H1 (cell line): Measurements from ENCODE around the gene TEX54. TPM values are rescaled to one million over a fixed set of nuclear protein-coding genes. Genes with fewer than 3 reads are reported as not detected.

ENCODE experiments used
- CTCF ChIA-PET: fragments of 300-600 bp; sonication (Branson Sonifier 250); formaldehyde crosslinking; loops from one replicate; lab custom pipeline; 2021; ENCODE audit not compliant: partially characterized antibody; lab: Charles Lee
- POLR2A ChIA-PET: fragments of 300-600 bp; sonication (Branson Sonifier 250); formaldehyde crosslinking; loops from one replicate; lab custom pipeline; 2021; ENCODE audit warnings: inconsistent platforms; ENCODE audit not compliant: partially characterized antibody; lab: Charles Lee
- DNase-seq, 2 experiments: peaks; one replicate each; pipeline versions ENCODE4 v3.0.0 to v3.0.0-alpha.2; 2010 to 2022; ENCODE audit warnings: low spot score in 2 of 2, low read depth in 1 of 2, mixed read lengths in 1 of 2
- FAIRE-seq: peaks from 2 replicates; lab custom pipeline; 2011; peaks lifted over from hg19 to GRCh38; lab: Jason Lieb, UNC
- H2AFZ ChIP-seq: 2 replicates; pipeline ENCODE4 v1.8.1; 2012; ENCODE audit warnings: low read length, inconsistent platforms
- H2AK5ac ChIP-seq: 2 replicates; pipeline ENCODE4 v1.6.1; 2013; ENCODE audit warnings: low read depth, low read length
- H2BK120ac ChIP-seq: replicated peaks from 2 replicates; pipeline ENCODE3; 2013; ENCODE audit warnings: low read depth, low read length, inconsistent platforms
- H2BK12ac ChIP-seq: 2 replicates; pipeline ENCODE4 v1.6.1; 2013; ENCODE audit warnings: low read depth, low read length
- H2BK15ac ChIP-seq: 2 replicates; pipeline ENCODE4 v1.6.1; 2013; ENCODE audit warnings: low read length
- H2BK20ac ChIP-seq: 2 replicates; pipeline ENCODE4 v1.6.1; 2013; ENCODE audit warnings: low read length
- H2BK5ac ChIP-seq: 2 replicates; pipeline ENCODE4 v1.6.1; 2013; ENCODE audit warnings: low read depth, low read length
- H3K14ac ChIP-seq: 2 replicates; pipeline ENCODE4 v1.6.1; 2013; ENCODE audit warnings: inconsistent platforms; ENCODE audit not compliant: insufficient read length
- H3K18ac ChIP-seq: 2 replicates; pipeline ENCODE4 v1.6.1; 2013; ENCODE audit warnings: low read length; ENCODE audit errors: extremely low read depth
- H3K23ac ChIP-seq: 2 replicates; pipeline ENCODE4 v1.6.1; 2013; ENCODE audit warnings: inconsistent platforms; ENCODE audit not compliant: insufficient read length
- H3K23me2 ChIP-seq: 2 replicates; pipeline ENCODE4 v1.6.1; 2013; ENCODE audit warnings: low read depth, low read length
- H3K27ac ChIP-seq: 2 replicates; pipeline ENCODE4 v1.6.1; 2011; ENCODE audit warnings: low read depth, low read length, inconsistent platforms
- H3K27me3 ChIP-seq, 4 experiments: replicated peaks in 1 of 4; 1 replicate in 1 of 4; 2 replicates in 3 of 4; pipeline versions ENCODE4 v1.6.1 to v1.8.1; 2011 to 2013; ENCODE audit warnings: low read length in 3 of 4, mild to moderate bottlenecking in 3 of 4, inconsistent platforms in 2 of 4, mixed read lengths in 2 of 4, moderate library complexity in 1 of 4; ENCODE audit not compliant: control insufficient read depth in 3 of 4, insufficient read depth in 3 of 4; ENCODE audit errors: extremely low read depth in 1 of 4
- H3K36me3 ChIP-seq, 4 experiments: 2 replicates each; pipeline versions ENCODE4 v1.6.1 to v1.8.1; 2011 to 2013; ENCODE audit warnings: mild to moderate bottlenecking in 4 of 4, low read length in 3 of 4, moderate library complexity in 2 of 4, control low read depth in 1 of 4, inconsistent platforms in 1 of 4; ENCODE audit not compliant: insufficient read depth in 4 of 4, control insufficient read depth in 2 of 4
- H3K4ac ChIP-seq: replicated peaks from 2 replicates; pipeline ENCODE3; 2013; ENCODE audit warnings: low read length, low read depth, mixed read lengths, inconsistent platforms; ENCODE audit not compliant: insufficient read length
- H3K4me1 ChIP-seq, 4 experiments: replicated peaks in 1 of 4; 1 replicate in 1 of 4; 2 replicates in 3 of 4; pipeline versions ENCODE4 v1.6.1 to v1.8.1; 2011 to 2013; ENCODE audit warnings: low read length in 3 of 4, inconsistent platforms in 2 of 4, mixed read lengths in 1 of 4; ENCODE audit not compliant: insufficient read depth in 4 of 4, control insufficient read depth in 3 of 4
- H3K4me2 ChIP-seq, 2 experiments: 2 replicates each; pipeline versions ENCODE4 v1.6.1 to v1.8.1; 2011 to 2013; ENCODE audit warnings: low read depth in 2 of 2, low read length in 2 of 2, control low read depth in 1 of 2, inconsistent platforms in 1 of 2, mild to moderate bottlenecking in 1 of 2; ENCODE audit not compliant: insufficient read depth in 1 of 2
- H3K4me3 ChIP-seq, 4 experiments: fragments of 200-600, 300-600 bp in 1 of 4; sonication (generic), shearing (Covaris generic), sonication (Bioruptor Twin) in 1 of 4; 2 replicates each; pipeline versions ENCODE4 v1.5.1 to v1.8.1; 2011 to 2016; ENCODE audit warnings: low read length in 4 of 4, low read depth in 3 of 4, control low read depth in 2 of 4, inconsistent platforms in 2 of 4, mild to moderate bottlenecking in 2 of 4, mixed read lengths in 1 of 4, moderate library complexity in 1 of 4; ENCODE audit not compliant: insufficient read depth in 2 of 4; ENCODE audit errors: extremely low read depth in 1 of 4
- H3K56ac ChIP-seq: replicated peaks from 2 replicates; pipeline ENCODE3; 2013; ENCODE audit warnings: low read depth, mild to moderate bottlenecking, mixed read lengths, low read length, inconsistent platforms; ENCODE audit not compliant: insufficient read length
- H3K79me1 ChIP-seq: 2 replicates; pipeline ENCODE4 v1.6.1; 2013; ENCODE audit warnings: low read depth, low read length, control low read depth
- H3K79me2 ChIP-seq, 2 experiments: 2 replicates each; pipeline versions ENCODE4 v1.6.1 to v1.8.1; 2012 to 2013; ENCODE audit warnings: low read length in 2 of 2, mild to moderate bottlenecking in 2 of 2, inconsistent platforms in 1 of 2; ENCODE audit not compliant: insufficient read depth in 2 of 2, control insufficient read depth in 1 of 2
- H3K9ac ChIP-seq, 4 experiments: replicated peaks in 1 of 4; 1 replicate in 1 of 4; 2 replicates in 3 of 4; pipeline versions ENCODE4 v1.6.1 to v1.8.1; 2011 to 2013; ENCODE audit warnings: low read depth in 3 of 4, low read length in 3 of 4, control low read depth in 2 of 4, mild to moderate bottlenecking in 2 of 4, moderate library complexity in 2 of 4, inconsistent platforms in 1 of 4; ENCODE audit errors: extremely low read depth in 1 of 4
- H3K9me3 ChIP-seq, 2 experiments: 2 replicates each; pipeline versions ENCODE4 v1.6.1 to v1.8.1; 2012 to 2013; ENCODE audit warnings: mild to moderate bottlenecking in 2 of 2, moderate library complexity in 2 of 2, control low read depth in 1 of 2, inconsistent platforms in 1 of 2, low read depth in 1 of 2, low read length in 1 of 2, mixed read lengths in 1 of 2; ENCODE audit not compliant: insufficient read depth in 2 of 2
- H4K20me1 ChIP-seq, 2 experiments: replicated peaks in 1 of 2; 2 replicates each; pipeline versions ENCODE3 to v1.8.1; 2011 to 2013; ENCODE audit warnings: inconsistent platforms in 2 of 2, low read length in 2 of 2, mild to moderate bottlenecking in 1 of 2; ENCODE audit not compliant: insufficient read depth in 2 of 2, control insufficient read depth in 1 of 2
- H4K5ac ChIP-seq: 2 replicates; pipeline ENCODE4 v1.6.1; 2013; ENCODE audit warnings: low read length, low read depth, mixed read lengths, inconsistent platforms; ENCODE audit not compliant: insufficient read length
- H4K8ac ChIP-seq: 2 replicates; pipeline ENCODE4 v1.8.0; 2013; ENCODE audit warnings: mild to moderate bottlenecking, moderate library complexity, low read length, inconsistent platforms; ENCODE audit not compliant: insufficient read depth; ENCODE audit errors: extremely low read depth
- H4K91ac ChIP-seq: replicated peaks from 2 replicates; pipeline ENCODE3; 2013; ENCODE audit warnings: low read length, mixed read lengths, inconsistent platforms; ENCODE audit not compliant: insufficient read length
- BCL11A ChIP-seq, 2 experiments: IDR thresholded peaks; one replicate each; pipeline ENCODE4 v1.6.1; 2011; ENCODE audit warnings: low read depth in 2 of 2, low read length in 2 of 2, mild to moderate bottlenecking in 2 of 2
- CEBPB ChIP-seq: IDR thresholded peaks from 2 replicates; pipeline ENCODE4 v1.6.1; 2012; ENCODE audit warnings: low read depth, low read length
- MAFK ChIP-seq: IDR thresholded peaks from 2 replicates; pipeline ENCODE4 v1.6.1; 2012; ENCODE audit warnings: low read depth, mild to moderate bottlenecking, improper control_type of control experiment, low read length
- MAX ChIP-seq: IDR thresholded peaks from 2 replicates; pipeline ENCODE4 v1.6.1; 2012; ENCODE audit warnings: inconsistent platforms
- NANOG ChIP-seq: IDR thresholded peaks from 2 replicates; pipeline ENCODE4 v1.6.1; 2011; ENCODE audit warnings: low read length, low read depth, mild to moderate bottlenecking, inconsistent platforms; ENCODE audit not compliant: insufficient read depth, poor library complexity, severe bottlenecking
- RBBP5 ChIP-seq: IDR thresholded peaks from 2 replicates; pipeline ENCODE4 v1.7.1; 2012; ENCODE audit warnings: low read depth, mild to moderate bottlenecking, inconsistent platforms, low read length, moderate library complexity, borderline replicate concordance
- whole genome bisulfite sequencing, 2 experiments: shearing (Covaris generic) in 1 of 2; methylation state at CpG; one replicate each; pipeline versions ENCODE4 v1.1.6 to v1.1.7; 2013 to 2015; ENCODE audit warnings: low lambda C conversion rate in 2 of 2, mixed read lengths in 2 of 2, inconsistent platforms in 1 of 2, low coverage in 1 of 2, missing lambda C conversion rate in 1 of 2; ENCODE audit not compliant: insufficient replicate concordance in 2 of 2, insufficient coverage in 1 of 2, insufficient read length in 1 of 2; ENCODE audit errors: extremely low coverage in 1 of 2, missing lambda C conversion rate in 1 of 2; 5-methylcytosine and 5-hydroxymethylcytosine counted together
- polyA plus RNA-seq, 7 experiments: library from polyadenylated mRNA; depleted of rRNA in 3 of 7; stranded (reverse) in 5 of 7; unstranded in 2 of 7; fragments of >200 nt in 5 of 7; fragments of 200-250 nt in 2 of 7; gene quantifications; 1 replicate in 5 of 7; 2 replicates in 1 of 7; 4 replicates in 1 of 7; pipeline versions ENCODE4 v1.2.1 to v1.2.3, GENCODE V29; 2011 to 2013; ENCODE audit warnings: missing spikeins in 2 of 7, mixed read lengths in 2 of 7
- total RNA-seq: library from RNA; stranded (reverse); fragmentation: NEBNext Ultra II Directional; extraction: Animal tissue kit (Norgen Biotek cat#: 25700); gene quantifications from 2 replicates; pipeline ENCODE4 v1.2.1, GENCODE V29; 2021
- TF ChIP-seq, protein P1 (sequence below): IDR thresholded peaks from 2 replicates; pipeline ENCODE4 v1.6.1; 2012; ENCODE audit warnings: low read length, inconsistent platforms

The TEX54 gene
- total and polyA plus RNA-seq, 2 of the 8 experiments (the other 6 are each of a cell fraction or from before 2014, with no cell fraction given): 1.2 TPM; not detected in 1

- Histone ChIP-seq H4K5ac (no peak overlapping the region), H3K4ac (no peak overlapping the region), H2BK15ac (no peak overlapping the region), H3K79me2 (no peaks in the 10 kb centered on the region), H2BK12ac (no peak overlapping the region), H2AFZ (no peak overlapping the region), H4K91ac (no peak overlapping the region), H3K56ac (no peak overlapping the region), H2AK5ac (no peak overlapping the region), H3K4me3 (no peak overlapping the region), H3K9ac (no peak overlapping the region), H3K4me2 (no peak overlapping the region), H4K8ac (no peak overlapping the region), H3K18ac (no peak overlapping the region), H3K36me3 (peaks cover 19 to 57% (median 38%) of the 10 kb centered on the region in 4 experiments), H3K23me2 (no peaks in the 10 kb centered on the region), H4K20me1 (peaks cover 0 to 3% of the 10 kb centered on the region in 2 experiments), H3K9me3 (no peaks in the 10 kb centered on the region), H3K27me3 (no peaks in the 10 kb centered on the region), H2BK120ac (no peak overlapping the region), H2BK20ac (no peak overlapping the region), H3K14ac (no peak overlapping the region), H3K23ac (no peak overlapping the region), H3K79me1 (no peaks in the 10 kb centered on the region), H2BK5ac (no peak overlapping the region), H3K4me1 (no peaks in the 10 kb centered on the region), H3K27ac (no peak overlapping the region)
- FAIRE-seq: no peak
- no peak for TF ChIP-seq MAFK
- TF ChIP-seq MAX: no peak
- TF ChIP-seq RBBP5: no peak
- TF ChIP-seq CEBPB: no peak
- TF ChIP-seq, protein P1, sequence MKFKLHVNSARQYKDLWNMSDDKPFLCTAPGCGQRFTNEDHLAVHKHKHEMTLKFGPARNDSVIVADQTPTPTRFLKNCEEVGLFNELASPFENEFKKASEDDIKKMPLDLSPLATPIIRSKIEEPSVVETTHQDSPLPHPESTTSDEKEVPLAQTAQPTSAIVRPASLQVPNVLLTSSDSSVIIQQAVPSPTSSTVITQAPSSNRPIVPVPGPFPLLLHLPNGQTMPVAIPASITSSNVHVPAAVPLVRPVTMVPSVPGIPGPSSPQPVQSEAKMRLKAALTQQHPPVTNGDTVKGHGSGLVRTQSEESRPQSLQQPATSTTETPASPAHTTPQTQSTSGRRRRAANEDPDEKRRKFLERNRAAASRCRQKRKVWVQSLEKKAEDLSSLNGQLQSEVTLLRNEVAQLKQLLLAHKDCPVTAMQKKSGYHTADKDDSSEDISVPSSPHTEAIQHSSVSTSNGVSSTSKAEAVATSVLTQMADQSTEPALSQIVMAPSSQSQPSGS: no peak
- no peak for TF ChIP-seq NANOG
- no peak for TF ChIP-seq BCL11A (IDR thresholded peaks at IDR 0.05; ENCODE audit: low read depth in 2 of 2, low read length in 2 of 2)
- 92% methylated on average over 3 of the region's 3 CpGs; no CpG with 5 or more reads in 1 of the 2 experiments for WGBS, 2 experiments
- POLR2A ChIA-PET: interaction anchor here (0.7 to 3.6 kb wide), 12 partner anchors 8 to 159 kb away, joined by 3 to 19 read pairs (median 4); partner anchors contain the start of genes C11orf98, STX5, TEX54 and WDR74
- no peak for DNase-seq
- CTCF ChIA-PET: interaction anchor here (0.6 to 1.0 kb wide), 2 partner anchors 8 to 393 kb away, joined by 3 read pairs; no protein-coding TSS in a partner anchor
Observed at GRCh38 chr11:62823677-62824076, 9.0 kb downstream of the TEX54 start.
